ENCODE measurements around the gene ARHGEF26. TPM values are rescaled to one million over a fixed set of nuclear protein-coding genes. Genes with fewer than 3 reads are reported as not detected.

ARHGEF26 gene
- total RNA-seq, 1 experiment from 2014 or later: 6.6 TPM

DNA sequence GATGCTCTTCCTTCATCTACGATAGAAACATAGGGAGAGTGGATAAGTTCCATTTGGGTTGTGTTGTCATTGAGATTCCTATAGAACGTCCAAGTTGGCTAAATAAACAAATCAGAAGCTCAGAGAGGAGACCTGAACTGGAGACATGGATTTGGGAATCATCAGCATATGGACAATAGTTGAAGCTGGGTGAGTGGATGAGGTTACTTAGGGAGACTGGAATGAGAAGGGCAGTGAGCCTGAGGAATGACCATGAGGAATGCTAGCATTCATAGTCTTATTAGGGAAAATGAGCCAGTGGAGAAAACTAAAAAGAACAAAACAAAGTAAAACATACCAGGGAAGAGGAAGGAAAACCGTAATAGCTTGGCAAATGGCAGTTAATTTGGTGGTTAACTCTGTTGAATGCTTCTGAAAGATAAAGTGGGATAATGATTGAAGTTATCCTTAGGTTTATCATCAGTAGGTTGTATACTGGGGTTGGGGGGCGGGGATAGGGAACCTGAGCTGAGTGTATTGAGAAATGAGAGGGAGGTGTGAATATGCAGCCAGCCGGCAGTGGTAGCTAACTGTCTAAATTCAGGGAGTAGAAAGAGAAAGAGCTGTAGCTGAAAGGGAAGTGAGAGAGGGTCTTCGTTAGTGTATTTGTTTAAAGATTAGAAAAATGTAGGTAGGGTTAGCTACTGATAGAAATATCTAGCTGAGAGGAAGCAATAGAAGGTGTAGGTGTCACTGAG lies 74.6 kb downstream of the ARHGEF26 start:
- no peak for DNase-seq (ENCODE audit: low read depth)

DNA sequence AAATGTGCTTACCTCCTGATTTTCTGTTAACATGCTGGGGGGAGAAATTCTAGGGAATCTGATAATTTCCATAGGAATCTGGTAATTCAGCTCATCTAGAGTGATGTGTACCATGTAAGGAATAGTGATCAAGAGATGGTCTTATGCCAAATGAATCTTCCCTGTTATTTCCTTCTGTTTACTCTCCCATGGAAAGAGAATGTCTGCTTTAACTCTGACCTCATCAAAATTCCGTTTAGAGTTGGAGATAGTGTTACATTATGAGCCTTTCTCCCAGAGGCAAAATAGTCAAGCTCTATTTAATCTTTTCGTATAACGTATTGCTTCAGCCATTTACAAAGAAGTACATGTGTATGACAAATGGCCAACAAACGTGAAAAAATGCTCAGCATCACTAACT lies 76.6 kb downstream of the ARHGEF26 start:
- no peak for DNase-seq (ENCODE audit: low read depth)

DNA sequence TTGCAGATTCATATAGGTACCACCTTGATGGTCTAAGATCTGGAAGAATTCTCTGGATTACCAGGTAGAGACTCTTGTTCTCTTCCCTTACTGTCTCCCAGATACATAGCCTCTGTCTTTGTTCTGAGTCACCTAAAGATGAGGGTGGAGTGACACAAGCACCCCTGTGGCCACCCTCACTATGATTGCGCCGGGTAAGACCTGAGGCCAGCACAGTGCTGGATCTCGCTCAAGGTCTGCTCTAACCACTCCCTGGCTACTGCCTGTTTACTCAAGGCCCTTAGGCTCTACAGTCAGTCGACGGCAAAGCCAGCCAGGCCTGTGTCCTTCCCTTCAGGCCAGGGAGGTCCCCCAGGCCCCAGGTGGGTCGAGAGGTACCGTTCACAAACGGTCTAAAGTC lies 88.3 kb downstream of the ARHGEF26 start:
- DNase-seq (ENCODE audit: low read depth): no peak

DNA sequence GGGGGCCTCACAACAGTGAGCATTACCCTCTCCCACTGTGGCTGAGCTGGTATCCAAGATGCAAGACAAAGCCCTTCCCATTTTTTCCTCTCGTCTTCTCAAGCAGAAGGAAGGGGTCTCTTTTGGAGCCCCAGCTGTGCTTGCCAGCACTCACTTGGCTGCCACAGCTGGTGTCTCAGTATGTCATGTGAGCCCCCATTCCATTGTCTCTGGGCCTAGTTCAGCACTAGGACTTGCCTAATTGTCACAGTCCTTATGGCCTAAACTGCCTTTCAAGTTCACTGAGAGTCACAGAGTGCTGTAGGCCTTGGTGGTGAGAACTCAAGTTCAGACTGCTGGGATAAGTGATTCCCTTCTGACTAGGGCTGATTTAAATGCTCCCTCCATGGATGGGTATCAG lies 89.8 kb downstream of the ARHGEF26 start:
- DNase-seq (ENCODE audit: low read depth): no peak

DNA sequence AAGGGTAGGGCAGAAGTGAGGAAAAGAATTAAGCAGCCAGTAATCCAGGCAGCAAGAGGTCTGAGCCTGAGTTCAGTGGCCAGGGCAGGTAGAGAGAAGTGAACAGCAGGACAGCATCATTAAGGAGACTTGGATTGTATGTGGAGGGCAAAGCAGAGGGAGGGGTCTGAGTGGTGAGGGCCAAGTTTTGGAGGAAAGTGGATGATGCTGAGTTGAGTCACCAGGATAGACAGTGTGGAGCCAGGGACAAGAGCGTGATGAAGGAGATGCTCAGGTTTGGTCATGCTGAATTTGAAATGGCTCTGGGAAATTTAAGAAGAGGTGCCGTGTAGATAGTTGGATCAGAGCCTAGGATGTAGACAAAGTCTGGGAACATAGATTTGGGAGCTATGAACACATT lies 93.1 kb downstream of the ARHGEF26 start:
- peak; percentile 11 for DNase-seq (ENCODE audit: low read depth)

DNA sequence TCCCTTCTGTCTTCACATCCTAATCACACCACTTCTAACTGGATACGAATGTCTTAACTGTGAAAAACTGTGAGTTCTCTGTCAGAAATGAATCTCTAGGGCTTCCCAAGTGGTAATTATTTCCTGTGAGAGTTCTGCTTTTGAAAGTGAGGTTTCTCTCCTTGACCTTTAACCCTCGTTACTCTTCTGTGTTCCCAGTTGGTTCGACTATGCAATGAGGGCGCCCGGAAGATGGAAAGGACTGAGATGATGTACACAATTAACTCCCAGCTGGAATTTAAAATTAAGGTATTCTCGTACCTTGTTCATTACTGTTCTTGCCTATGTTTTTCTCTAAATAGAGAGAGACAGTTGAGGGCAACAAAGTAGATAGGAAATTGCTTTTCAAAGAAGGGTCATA lies 96.5 kb downstream of the ARHGEF26 start:
- no peak for DNase-seq (ENCODE audit: low read depth)

DNA sequence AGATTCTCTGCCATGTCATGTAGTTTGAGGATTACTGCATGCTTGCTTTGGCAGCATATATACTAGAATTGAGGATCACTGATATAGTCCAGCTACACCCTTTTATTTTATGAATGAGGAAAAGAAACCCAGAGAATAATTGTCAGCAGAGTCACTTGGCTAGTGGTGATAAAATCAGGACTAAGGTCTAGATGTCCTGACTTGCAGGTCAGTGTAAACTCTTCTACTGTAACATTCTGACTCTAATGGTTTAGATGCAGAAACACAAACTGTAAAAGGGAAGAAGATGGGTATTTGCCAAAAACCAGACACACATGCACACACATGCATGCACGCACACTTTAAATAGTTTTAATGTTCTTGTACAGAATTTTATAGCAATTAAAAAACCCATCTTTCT lies 97.5 kb downstream of the ARHGEF26 start:
- no peak for DNase-seq (ENCODE audit: low read depth)

DNA sequence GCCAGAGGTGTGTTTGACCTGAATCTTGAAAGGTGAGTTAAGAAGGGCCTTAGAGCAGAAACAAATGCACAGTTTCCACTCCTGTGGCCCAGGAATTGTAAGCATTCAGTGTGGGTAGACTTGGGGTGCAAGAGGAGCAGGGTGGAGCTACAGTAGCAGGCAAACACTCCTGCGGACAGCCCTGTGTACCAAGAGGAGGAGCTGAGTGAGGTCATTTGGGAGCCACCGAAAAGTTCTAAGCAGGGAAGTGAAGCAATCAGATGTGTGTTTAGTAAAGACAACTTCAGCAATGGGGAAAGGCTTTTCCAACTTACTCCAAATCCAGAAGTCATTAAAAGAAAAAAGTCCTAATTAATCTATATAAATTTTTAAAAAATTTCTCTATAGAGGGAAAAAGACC lies 99.3 kb downstream of the ARHGEF26 start:
- DNase-seq (ENCODE audit: low read depth): no peak

DNA sequence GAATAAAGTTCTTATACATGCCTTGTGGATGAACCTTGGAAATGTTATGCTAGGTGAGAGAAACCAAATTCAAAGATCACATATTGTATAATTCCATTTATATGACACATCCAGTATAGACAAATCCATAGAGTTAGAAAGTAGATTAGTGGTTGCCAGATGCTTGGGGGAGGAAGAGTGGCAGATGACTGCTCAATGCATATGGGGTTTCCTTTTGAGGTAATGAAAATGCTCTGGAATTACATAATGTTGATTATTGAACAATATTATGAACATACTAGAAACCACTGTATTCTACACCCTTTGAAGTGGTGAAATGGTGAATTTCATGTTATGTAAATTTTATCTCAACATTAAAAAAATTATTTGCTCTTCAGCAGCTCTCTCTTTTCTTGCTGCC lies 102.3 kb downstream of the ARHGEF26 start:
- no peak for DNase-seq (ENCODE audit: low read depth)

DNA sequence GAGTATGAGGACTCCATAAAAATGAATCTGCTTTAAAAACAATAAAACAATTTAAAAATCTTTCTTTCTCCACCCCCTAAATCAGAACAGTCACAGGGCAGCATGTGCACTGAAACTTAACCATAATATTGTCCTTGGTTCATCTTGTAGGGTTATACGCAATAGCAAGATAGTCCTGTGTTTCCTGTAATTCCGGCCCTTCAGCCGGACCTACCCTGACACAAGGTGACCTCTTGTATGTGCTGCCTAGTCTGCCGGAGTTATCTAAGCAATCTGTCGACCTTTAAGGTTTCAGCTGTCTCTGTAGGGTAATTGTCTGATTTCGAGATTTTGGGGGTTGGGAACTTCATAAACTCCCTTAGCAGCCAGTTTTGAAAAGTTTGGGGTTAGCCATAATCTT lies 103.2 kb downstream of the ARHGEF26 start:
- DNase-seq (ENCODE audit: low read depth): no peak

DNA sequence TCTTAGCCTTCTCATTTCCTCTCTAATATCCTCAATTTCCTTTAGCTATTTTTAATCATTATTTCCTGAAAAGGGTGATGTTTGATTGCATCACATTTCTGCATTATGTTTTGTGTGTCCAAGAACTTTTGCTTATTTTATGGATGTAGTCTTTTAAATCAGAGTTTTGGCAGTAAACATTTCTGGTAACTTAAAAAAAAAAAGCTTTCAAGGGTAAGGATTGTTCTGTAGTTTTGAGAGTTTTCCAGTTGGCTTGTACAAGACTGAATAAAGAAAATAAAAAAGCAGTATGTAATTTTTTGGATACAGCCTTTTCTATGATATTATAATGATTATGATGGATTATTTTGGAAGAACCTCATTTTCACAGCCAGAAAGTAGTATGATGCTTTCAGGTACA lies 103.7 kb downstream of the ARHGEF26 start:
- no peak for DNase-seq (ENCODE audit: low read depth)

DNA sequence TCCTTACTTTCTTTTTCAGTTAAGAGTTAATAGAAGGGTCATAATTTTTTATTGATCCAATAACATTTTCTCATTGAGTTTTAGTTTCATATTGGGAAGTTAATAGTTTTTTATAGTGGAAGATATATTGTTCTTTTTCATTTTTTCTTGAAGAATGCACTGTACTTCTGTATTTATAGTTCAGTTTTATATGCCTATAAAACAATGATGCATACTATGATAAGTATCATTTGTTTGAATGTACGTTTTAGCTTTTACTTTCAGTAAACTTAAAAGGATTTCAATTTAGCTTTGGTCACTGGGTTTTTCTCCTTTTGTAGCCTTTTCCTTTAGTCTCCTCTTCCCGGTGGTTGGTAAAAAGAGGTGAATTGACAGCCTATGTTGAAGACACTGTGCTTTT lies 104.3 kb downstream of the ARHGEF26 start:
- DNase-seq (ENCODE audit: low read depth): no peak

DNA sequence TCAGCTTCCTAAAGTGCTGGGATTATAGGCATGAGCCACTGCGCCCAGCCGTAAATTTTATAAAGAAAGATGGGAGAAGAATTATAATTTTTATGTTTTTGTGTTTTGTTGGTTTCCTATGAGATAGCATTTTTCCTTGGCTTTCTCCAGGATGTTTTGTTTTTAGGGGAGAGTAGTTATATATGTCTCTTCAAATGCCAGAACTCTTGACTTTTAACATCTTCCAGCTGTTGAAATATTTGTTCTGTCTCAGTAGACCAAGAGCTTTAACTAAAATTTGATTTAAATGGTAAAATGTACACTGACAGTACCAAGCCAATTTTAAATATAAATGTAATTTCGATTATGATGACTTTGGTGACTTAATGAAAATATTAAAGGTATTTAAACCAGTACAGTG lies 106.3 kb downstream of the ARHGEF26 start:
- no peak for DNase-seq (ENCODE audit: low read depth)

DNA sequence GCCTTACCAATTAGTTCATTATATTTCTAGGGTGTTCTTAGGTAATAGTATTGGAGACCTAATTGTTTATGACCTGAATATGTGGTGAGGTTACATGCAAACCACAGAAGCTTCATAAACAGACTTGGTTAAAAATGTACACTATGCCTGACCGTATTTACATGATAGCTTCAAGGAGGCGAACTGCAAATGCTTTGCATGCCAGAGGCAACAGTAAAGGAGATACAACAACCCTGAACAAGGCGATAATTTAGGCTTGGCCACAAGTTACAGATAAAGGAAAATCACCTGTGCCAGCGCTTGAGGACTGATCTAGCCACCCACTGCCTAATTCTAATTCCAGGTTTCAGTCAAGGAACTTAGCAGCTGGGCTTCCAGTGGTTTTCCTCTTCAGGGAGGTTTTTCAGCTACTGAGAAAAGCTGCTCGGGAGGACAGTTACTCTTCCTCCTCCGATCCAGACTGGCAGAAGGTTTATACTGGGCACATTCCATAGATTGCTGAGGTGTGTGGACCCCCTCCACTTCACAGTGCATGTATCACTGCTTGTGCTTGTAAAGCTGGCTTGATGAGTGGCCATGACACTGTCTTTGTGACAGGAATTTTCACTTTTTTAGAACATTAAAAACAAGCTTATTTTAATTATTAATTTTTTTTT lies 107.5 kb downstream of the ARHGEF26 start:
- no peak for DNase-seq (ENCODE audit: low read depth)

DNA sequence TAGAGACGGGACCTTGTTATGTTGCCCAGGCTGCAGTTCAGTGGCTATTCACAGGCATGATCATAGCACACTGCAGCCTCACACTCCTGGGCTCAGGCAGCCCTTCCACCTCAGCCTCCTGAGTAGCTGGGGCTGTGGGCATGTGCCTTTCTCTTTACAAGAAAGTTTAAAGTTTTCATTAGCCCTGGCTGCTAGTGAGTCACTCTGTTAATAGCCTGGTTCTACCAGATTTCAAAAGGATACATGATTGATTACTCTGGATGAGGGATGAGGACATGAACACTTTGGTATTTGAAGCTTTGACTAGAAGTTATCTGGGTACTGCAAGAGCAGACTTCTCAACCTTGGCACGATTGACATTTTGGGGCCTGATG lies 108.0 kb downstream of the ARHGEF26 start:
- no peak for DNase-seq (ENCODE audit: low read depth)

DNA sequence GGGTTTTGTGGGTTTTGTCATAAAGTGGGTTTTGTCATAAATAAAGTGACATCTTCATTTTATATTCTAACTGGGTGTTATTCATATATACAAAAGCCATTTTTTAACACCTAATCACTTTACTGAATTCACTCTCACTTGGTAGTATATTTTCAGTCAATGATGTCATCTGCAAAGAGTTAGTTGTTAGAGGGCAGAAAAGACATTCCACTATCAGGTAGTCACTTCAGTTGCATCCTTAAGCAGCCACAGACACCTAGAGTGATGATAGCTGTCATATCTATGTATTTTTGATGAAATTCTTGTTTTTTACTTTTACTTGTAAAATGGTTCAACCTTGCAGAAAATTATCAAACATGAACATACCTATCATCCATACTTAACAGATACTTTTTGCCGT lies 114.1 kb downstream of the ARHGEF26 start:
- no peak for DNase-seq (ENCODE audit: low read depth)

DNA sequence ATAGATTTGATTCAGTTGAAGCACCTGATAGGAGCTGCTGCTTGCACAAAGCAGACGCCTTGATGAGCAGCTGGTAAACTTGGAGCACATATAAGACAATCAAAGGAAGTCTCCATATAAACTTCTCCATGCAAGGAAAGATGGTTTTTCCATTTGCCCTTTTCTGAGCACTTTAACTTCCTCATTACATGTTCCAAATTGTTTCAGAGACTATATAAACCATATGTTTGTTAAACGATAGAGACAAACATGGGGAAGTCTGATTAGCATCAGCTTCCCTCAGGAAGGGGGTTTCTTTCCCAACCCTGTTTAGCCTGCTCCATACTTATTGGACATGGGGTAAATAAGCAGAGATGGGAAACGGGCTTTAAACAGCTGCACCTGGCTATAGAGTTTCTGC lies 115.1 kb downstream of the ARHGEF26 start:
- no peak for DNase-seq (ENCODE audit: low read depth)

DNA sequence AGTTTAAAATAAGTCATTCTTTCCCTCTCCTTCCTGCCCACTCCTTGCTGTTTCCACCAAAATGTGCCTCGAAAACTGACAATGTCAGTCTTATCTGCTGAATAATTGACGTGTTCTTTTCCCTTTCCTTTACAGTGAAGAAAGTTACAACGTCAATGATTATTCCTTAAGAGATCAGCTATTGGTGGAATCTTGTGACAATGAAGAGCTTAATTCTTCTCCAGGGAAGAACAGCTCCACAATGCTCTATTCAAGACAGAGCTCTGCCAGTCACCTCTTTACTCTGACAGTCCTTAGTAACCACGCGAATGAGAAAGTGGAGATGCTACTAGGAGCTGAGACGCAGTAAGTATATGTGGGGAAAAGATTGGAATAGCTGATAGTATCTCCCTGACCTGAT lies 119.0 kb downstream of the ARHGEF26 start:
- no peak for DNase-seq (ENCODE audit: low read depth)

DNA sequence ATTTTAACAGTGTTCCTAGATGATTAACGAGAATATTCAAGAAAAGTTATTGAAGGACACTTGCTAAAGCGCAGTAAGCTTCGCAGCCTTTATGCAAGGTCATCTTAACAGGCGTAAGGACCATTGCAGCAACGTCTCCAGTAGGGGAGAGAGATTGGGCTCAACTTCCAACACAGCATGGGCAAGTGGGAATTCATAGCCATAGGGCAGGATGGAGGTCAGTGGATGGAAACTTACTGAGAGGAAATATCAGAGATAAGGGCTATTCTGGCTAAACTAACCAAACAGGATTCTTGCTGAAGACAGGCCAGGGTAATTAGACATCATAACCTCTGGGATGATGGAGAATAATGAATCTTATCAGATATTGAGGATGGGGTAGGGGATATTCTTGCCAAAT lies 120.3 kb downstream of the ARHGEF26 start:
- DNase-seq (ENCODE audit: low read depth): no peak

DNA sequence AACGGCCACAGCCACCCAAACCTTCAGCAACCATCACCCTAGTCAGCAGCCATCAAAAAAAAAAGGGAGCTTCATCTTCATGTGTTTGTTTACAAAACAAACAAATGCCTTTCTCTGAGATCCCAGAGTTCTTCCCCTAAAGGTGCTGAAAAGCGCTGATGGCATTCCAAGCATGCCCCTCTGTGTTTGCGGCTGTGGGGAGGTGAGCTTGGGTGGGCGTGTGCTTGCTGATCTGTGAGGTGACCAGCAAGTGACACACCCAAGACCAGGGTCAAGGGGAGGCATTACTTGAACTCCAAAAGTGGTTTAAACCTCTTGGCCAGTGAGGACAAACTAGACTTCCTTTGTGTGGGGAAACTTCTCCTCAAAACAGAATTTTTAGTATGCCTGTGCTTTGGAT lies 121.6 kb downstream of the ARHGEF26 start:
- DNase-seq (ENCODE audit: low read depth): no peak

DNA sequence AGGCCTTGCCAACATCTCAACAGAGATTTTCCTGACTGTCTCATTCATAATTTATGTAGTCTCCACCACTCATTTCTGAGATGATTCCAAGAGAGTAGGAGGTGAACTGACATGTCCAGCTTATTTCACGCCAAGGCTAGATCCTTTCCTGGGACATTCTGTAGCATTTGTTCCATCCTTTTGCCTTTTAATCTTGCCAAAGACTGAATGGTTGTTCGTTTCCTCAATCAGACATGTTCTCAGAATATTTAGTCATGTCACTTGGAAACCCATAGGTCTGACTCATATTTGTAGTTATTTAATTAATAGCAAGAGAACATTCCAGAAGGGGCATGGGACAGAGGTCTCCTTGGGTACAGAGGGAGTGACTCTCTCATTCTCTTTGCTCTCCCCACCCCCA lies 122.2 kb downstream of the ARHGEF26 start:
- DNase-seq (ENCODE audit: low read depth): no peak

DNA sequence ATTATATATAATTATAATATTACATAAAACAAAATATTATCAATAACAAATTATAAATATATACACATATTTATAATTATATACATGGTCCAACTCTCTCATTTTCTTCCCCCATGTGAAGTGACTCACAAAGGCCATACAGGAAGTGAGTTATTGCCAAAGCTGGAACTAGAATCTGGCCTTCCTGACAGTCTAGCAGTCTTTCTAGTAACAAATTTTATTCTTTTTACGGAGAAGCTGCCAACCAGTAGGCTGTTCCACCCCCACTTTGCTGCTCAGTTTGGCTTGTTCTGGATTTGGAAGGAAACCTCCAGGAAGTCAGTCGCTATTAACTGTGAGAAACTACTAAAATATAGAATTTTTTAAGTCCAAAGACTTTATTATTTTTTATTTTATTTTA lies 123.5 kb downstream of the ARHGEF26 start:
- peak; percentile 24 for DNase-seq (ENCODE audit: low read depth)

DNA sequence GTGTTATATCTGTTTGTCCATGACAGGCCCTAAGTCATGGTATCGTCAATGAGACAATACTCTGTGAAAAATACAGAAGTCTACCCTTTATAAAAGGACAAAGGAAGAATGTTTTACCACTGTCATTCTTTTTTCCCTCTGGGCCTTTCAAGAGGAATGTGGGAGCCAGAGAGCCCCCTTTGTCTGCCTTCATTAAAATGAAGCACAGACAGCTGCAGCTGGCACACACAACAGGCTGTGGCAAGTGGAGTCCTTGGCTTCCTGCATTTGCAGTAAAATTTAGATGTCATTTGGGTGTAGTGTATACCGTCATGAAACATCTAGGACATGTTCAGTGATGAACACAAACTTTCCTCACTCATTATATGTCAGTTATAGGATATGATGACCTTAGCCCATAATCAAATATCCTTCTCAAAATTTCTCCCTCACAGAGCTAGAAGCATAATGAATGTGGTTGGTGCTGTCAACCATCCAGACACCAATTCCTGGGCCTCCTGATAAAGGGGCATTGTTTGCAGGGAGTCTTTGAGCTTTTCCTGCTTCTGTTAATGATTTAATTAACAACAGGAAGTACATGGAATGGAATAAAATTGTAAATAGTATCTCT lies 126.7 kb downstream of the ARHGEF26 start:
- DNase-seq (ENCODE audit: low read depth): no peak
